HFFc6 (cell line): ENCODE data around the gene GPLD1. TPM values are rescaled to one million over a fixed set of nuclear protein-coding genes. Genes with fewer than 3 reads are reported as not detected.

Experiments
- DNase-seq: peaks from one replicate; pipeline ENCODE4 v3.0.0-alpha.2; 2018
- H3K27ac Mint-ChIP-seq: 2 replicates; pipeline ENCODE4 v1.8.0; 2020; ENCODE audit warnings: mild to moderate bottlenecking, mixed read lengths
- H3K27me3 Mint-ChIP-seq: 2 replicates; pipeline ENCODE4 v1.8.0; 2021; ENCODE audit warnings: mild to moderate bottlenecking, moderate library complexity, mixed read lengths; ENCODE audit not compliant: insufficient read depth
- H3K36me3 Mint-ChIP-seq: 2 replicates; pipeline ENCODE4 v1.8.0; 2021; ENCODE audit warnings: low read depth, mixed read lengths
- H3K4me1 Mint-ChIP-seq: 2 replicates; pipeline ENCODE4 v1.8.0; 2020; ENCODE audit warnings: low read depth, mixed read lengths
- H3K4me3 Mint-ChIP-seq: 2 replicates; pipeline ENCODE4 v1.8.0; 2020; ENCODE audit warnings: mild to moderate bottlenecking, moderate library complexity, mixed read lengths
- H3K9me3 Mint-ChIP-seq: 2 replicates; pipeline ENCODE4 v1.8.0; 2020; ENCODE audit warnings: mild to moderate bottlenecking, mixed read lengths
- CTCF ChIP-seq: fragments of 200-600 bp; sonication (generic); IDR thresholded peaks from 2 replicates; pipeline ENCODE4 v1.5.0; 2021; ENCODE audit warnings: antibody characterized with exemption, mild to moderate bottlenecking
- total RNA-seq, 6 experiments: library from RNA; stranded (reverse); fragmentation: NEBNext Ultra II Directional; extraction: Animal tissue kit (Norgen Biotek cat#: 25700); gene quantifications; 2 replicates in 1 of 6; 3 replicates in 5 of 6; pipeline ENCODE4 v1.2.3, GENCODE V29; 2021

GPLD1 gene
- total RNA-seq, 6 experiments from 2014 or later = 0.14 to 0.39 (median 0.22) TPM

GRCh38 chr6:24534329-24534728 is 45.0 kb upstream of the GPLD1 start:
- H3K36me3 Mint-ChIP-seq = no peaks in the 10 kb centered on the region
- peaks cover 23% of the 10 kb centered on the region for H3K4me1 Mint-ChIP-seq
- no peak for DNase-seq
- TF ChIP-seq CTCF = no peak
- H3K27me3 Mint-ChIP-seq = peaks cover 5% of the 10 kb centered on the region
- no peak overlapping the region for H3K4me3 Mint-ChIP-seq
- no peak overlapping the region for H3K27ac Mint-ChIP-seq
- no peaks in the 10 kb centered on the region for H3K9me3 Mint-ChIP-seq

- DNase-seq = peak; percentile 28
- Mint-ChIP-seq H3K4me1 (peaks cover 9% of the 10 kb centered on the region), H3K27me3 (peaks cover 3% of the 10 kb centered on the region), H3K9me3 (no peaks in the 10 kb centered on the region), H3K36me3 (no peaks in the 10 kb centered on the region), H3K27ac (no peak overlapping the region), H3K4me3 (no peak overlapping the region)
- no peak for TF ChIP-seq CTCF
Measured at GRCh38 chr6:24529985-24530384, 40.6 kb upstream of the GPLD1 start.

GRCh38 chr6:24524805-24525204 is 35.4 kb upstream of the GPLD1 start:
- TF ChIP-seq CTCF = peak; percentile 79
- no peak overlapping the region for H3K27ac Mint-ChIP-seq
- H3K27me3 Mint-ChIP-seq = peaks cover 3% of the 10 kb centered on the region
- no peaks in the 10 kb centered on the region for H3K9me3 Mint-ChIP-seq
- H3K4me1 Mint-ChIP-seq = peaks cover 7% of the 10 kb centered on the region
- DNase-seq = peak; percentile 57
- no peaks in the 10 kb centered on the region for H3K36me3 Mint-ChIP-seq
- no peak overlapping the region for H3K4me3 Mint-ChIP-seq

GRCh38 chr6:24524329-24524728 is 35.0 kb upstream of the GPLD1 start:
- Mint-ChIP-seq H3K36me3 (no peaks in the 10 kb centered on the region), H3K27me3 (peaks cover 3% of the 10 kb centered on the region), H3K9me3 (no peaks in the 10 kb centered on the region), H3K4me3 (no peak overlapping the region), H3K27ac (no peak overlapping the region), H3K4me1 (peaks cover 5% of the 10 kb centered on the region; the same call in 1 of the 2 replicates)
- DNase-seq = no peak
- no peak for TF ChIP-seq CTCF

GRCh38 chr6:24522228-24523176 is 33.1 kb upstream of the GPLD1 start:
- no peaks in the 10 kb centered on the region for H3K36me3 Mint-ChIP-seq
- TF ChIP-seq CTCF = no peak
- H3K4me1 Mint-ChIP-seq = peaks cover 5% of the 10 kb centered on the region; the same call in 1 of the 2 replicates
- H3K4me3 Mint-ChIP-seq = no peak overlapping the region
- H3K27me3 Mint-ChIP-seq = peaks cover 3% of the 10 kb centered on the region; the same call in 1 of the 2 replicates
- DNase-seq = no peak
- H3K9me3 Mint-ChIP-seq = no peaks in the 10 kb centered on the region
- no peak overlapping the region for H3K27ac Mint-ChIP-seq
